Effector CD4-positive, alpha-beta T cell (primary cell): ENCODE results near the gene C7.
"Not testable (repeated sequence)": the region's sequence is repeated elsewhere in the genome, so short reads cannot be mapped to it uniquely, and the experiment has no call there.

Experiments
- DNase-seq: peaks from one replicate; pipeline ENCODE4 v3.0.0-alpha.2; 2020

Gene C7

GRCh38 chr5:40995801-40996586 lies 86.7 kb downstream of the C7 start:
- DNase-seq: no peak

- no peak for DNase-seq
These were observed 89.8 kb downstream of the C7 start for GRCh38 chr5:40999142-40999541.

- DNase-seq: no peak
These were observed 90.7 kb downstream of the C7 start for GRCh38 chr5:40999966-41000365.

GRCh38 chr5:41003670-41004376 lies 94.5 kb downstream of the C7 start:
- no peak for DNase-seq

GRCh38 chr5:41004931-41005330 lies 95.6 kb downstream of the C7 start:
- no peak for DNase-seq

- no peak for DNase-seq
These were observed 99.9 kb downstream of the C7 start for GRCh38 chr5:41009232-41009631.

- DNase-seq: no peak
These were observed 101.3 kb downstream of the C7 start for GRCh38 chr5:41010572-41010971.

GRCh38 chr5:41012318-41012717 lies 103.0 kb downstream of the C7 start:
- DNase-seq: no peak

GRCh38 chr5:41022600-41022999 lies 113.3 kb downstream of the C7 start:
- DNase-seq: not testable (repeated sequence)
